Stimulated activated naive CD4-positive, alpha-beta T cell treated with Interleukin-2 at 50 U/mL for 16 hours (primary cell): ENCODE results near the gene CLIP4.
A peak's percentile ranks its signal among the peaks of the same experiment; 100 is the strongest.
"Not testable (repeated sequence)": the region's sequence is repeated elsewhere in the genome, so short reads cannot be mapped to it uniquely, and the experiment has no call there.

ENCODE experiments used
- DNase-seq: peaks from one replicate; lab custom pipeline; 2025; lab: John Stamatoyannopoulos, UW

Gene CLIP4

GRCh38 chr2:29114946-29115609 is at the start of gene CLIP4:
CLIP4 (plus strand) TSS chr2:29115415; CDS start chr2:29121389, 5,974 bp downstream.
- DNase-seq = peak; percentile 71

- DNase-seq = no peak
Measured at GRCh38 chr2:29066271-29066860, 48.8 kb upstream of the CLIP4 start.

- no peak for DNase-seq
Measured at GRCh38 chr2:29066997-29067605, 48.1 kb upstream of the CLIP4 start.

- DNase-seq = no peak
Measured at GRCh38 chr2:29068513-29068912, 46.7 kb upstream of the CLIP4 start.

- DNase-seq = no peak
Measured at GRCh38 chr2:29070526-29070925, 44.7 kb upstream of the CLIP4 start.

- no peak for DNase-seq
Measured at GRCh38 chr2:29071032-29071975, 43.9 kb upstream of the CLIP4 start.

GRCh38 chr2:29072251-29072650 is 43.0 kb upstream of the CLIP4 start:
- DNase-seq = no peak

- DNase-seq = no peak
Measured at GRCh38 chr2:29072971-29073725, 42.1 kb upstream of the CLIP4 start.

GRCh38 chr2:29073933-29074332 is 41.3 kb upstream of the CLIP4 start:
- no peak for DNase-seq

GRCh38 chr2:29074411-29074810 is 40.8 kb upstream of the CLIP4 start, which contains the start of gene PCARE:
PCARE (minus strand) TSS chr2:29074523; CDS start chr2:29074261, 262 bp downstream.
- DNase-seq = no peak

GRCh38 chr2:29075894-29076705 is 39.1 kb upstream of the CLIP4 start:
- no peak for DNase-seq

- DNase-seq = no peak
Measured at GRCh38 chr2:29079887-29080286, 35.3 kb upstream of the CLIP4 start.

- DNase-seq = no peak
Measured at GRCh38 chr2:29080886-29081743, 34.1 kb upstream of the CLIP4 start.

GRCh38 chr2:29082804-29083495 is 32.3 kb upstream of the CLIP4 start:
- no peak for DNase-seq

- DNase-seq = no peak
Measured at GRCh38 chr2:29084554-29084953, 30.7 kb upstream of the CLIP4 start.

- DNase-seq = not testable (repeated sequence)
Measured at GRCh38 chr2:29090311-29090710, 24.9 kb upstream of the CLIP4 start.

- no peak for DNase-seq
Measured at GRCh38 chr2:29096969-29097368, 18.2 kb upstream of the CLIP4 start.

GRCh38 chr2:29097569-29097968 is 17.6 kb upstream of the CLIP4 start:
- DNase-seq = no peak

- DNase-seq = no peak
Measured at GRCh38 chr2:29100564-29100963, 14.7 kb upstream of the CLIP4 start.
